Smooth muscle cell of the coronary artery (primary cell): ENCODE measurements around the gene C5orf46. TPM values are rescaled to one million over a fixed set of nuclear protein-coding genes. Genes with fewer than 3 reads are reported as not detected.

Source experiments
- total RNA-seq: library from RNA; depleted of rRNA; stranded (reverse); fragments of >200 nt; gene quantifications from 2 replicates; pipeline ENCODE4 v1.2.3, GENCODE V29; 2014; ENCODE audit warnings: low replicate concordance

C5orf46 gene
- 59.5 TPM in 1 of 2 replicates, not detected in the other for total RNA-seq

DNA sequence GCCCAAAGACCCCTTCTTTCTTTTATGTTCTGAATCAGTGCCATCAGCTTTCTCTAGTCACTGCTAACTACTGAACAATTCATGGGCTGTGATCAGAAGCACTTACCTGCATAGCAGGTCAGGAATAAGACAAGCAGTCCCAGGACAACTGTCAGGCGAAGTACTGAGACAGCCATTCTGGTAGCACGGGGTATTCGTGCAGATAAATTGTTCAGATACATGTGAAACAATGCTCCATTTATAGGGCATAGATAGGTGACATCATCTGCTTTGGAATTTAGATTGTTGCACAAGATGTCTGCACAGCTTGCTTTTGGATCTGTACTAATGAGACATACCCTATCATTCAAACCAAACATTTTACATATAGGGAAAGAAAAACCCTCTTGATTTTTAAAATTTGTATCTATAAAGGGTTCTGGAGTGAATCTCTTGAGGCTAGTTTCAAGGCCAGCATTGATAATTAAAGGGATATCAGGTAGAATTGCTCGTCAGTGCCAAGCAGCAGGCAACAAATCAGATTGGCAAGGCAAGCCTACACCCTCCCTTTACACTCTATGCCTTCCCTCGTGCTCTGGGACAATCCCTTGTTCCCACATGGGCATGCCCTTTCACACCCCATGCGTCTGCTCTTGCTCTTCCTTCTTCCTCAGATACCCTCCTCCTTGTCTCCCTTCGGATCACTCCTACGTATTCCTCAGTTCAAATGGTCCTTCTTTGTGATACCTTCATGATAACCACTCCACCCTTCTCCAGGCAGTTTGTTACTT, at the start of gene C5orf46:
Gene C5orf46, minus strand, starts transcription at position 213 of the 770 bp plus-strand sequence. Its CDS starts 37 bp downstream, at position 176.

DNA sequence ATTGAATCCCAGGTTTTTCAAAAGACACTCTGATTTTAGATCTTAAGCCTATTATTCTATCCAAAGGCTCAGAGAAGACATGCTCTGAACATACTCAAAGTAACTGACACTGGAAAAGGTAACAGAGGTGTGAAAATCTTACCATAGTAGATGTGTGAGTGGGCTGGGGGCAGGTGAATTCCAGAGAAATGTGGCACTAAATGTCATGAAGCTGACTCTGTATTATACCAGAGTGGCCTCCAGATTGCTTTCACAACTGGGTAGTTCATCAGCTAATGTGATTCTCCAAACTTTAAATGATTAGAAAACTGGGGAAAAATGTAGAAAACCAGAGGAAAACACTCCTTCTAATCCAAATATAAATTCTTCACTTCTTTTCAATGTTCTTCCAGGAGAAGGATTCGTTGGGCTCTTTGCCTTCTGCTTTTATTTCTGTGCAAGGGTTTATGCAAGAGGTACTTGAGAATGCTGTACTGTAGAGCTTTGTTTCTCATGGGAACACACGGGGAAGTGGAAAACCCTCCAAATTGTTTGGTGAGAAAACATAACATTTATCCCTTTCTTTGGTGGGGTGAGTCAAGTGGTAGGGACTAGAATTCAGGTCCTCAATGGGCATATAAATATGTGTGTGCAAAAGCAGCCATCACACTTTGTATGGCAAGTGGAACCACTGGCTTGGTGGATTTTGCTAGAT, 28.1 kb downstream of the C5orf46 start, which contains the start of gene SCGB3A2:
Gene SCGB3A2, plus strand, starts transcription at position 646 of the 694 bp plus-strand sequence. CDS start 93 bp downstream, outside the sequence.

Other genes with a start within 250 kb of the C5orf46 start
- gene JAKMIP2, start 123.8 kb downstream of the C5orf46 start, total RNA-seq: 0.15 TPM in 1 of 2 replicates, not detected in the other
- gene SPINK1, start 74.9 kb downstream of the C5orf46 start, total RNA-seq: 0.68 TPM in 1 of 2 replicates, not detected in the other
- 0.15 TPM in 1 of 2 replicates, not detected in the other for gene SCGB3A2, start 27.8 kb downstream of the C5orf46 start, total RNA-seq
- not detected in 2 replicates for gene SPINK5, start 157.4 kb upstream of the C5orf46 start, total RNA-seq